HCT116 (cell line): ENCODE measurements around the gene OBSCN. TPM values are rescaled to one million over a fixed set of nuclear protein-coding genes. Genes with fewer than 3 reads are reported as not detected.

ENCODE experiments used
- ATAC-seq: fragments of 200-7000 bp; cut with Tn5 transposase; 2 replicates; pipeline ENCODE4 v1.9.1; 2020; ENCODE audit warnings: mild to moderate bottlenecking, moderate library complexity
- BruUV-seq: library from RNA; stranded (reverse); fragments of 400-500 nt; replicated peaks from 2 replicates; lab custom pipeline; 2021; lab: Mats Ljungman, UMichigan
- CTCF ChIA-PET: fragments of 300-600 bp; sonication (Branson Sonifier 250); formaldehyde crosslinking; loops from one replicate; lab custom pipeline; 2021; ENCODE audit warnings: antibody characterized with exemption; lab: Charles Lee
- POLR2A ChIA-PET: fragments of 300-600, 350-600 bp; sonication (Branson Sonifier 250); formaldehyde crosslinking; loops from one replicate; lab custom pipeline; 2021; ENCODE audit warnings: antibody characterized with exemption; lab: Charles Lee
- RAD21 ChIA-PET, 2 experiments: fragments of 300-600 bp; sonication (Branson Sonifier 250); formaldehyde crosslinking; loops; one replicate each; lab custom pipeline; 2023; ENCODE audit warnings: low total read pairs in 2 of 2; ENCODE audit not compliant: uncharacterized antibody in 2 of 2, unreplicated experiment in 2 of 2, low non-redundant PET in 1 of 2; lab: Charles Lee
- DNase-seq: peaks from one replicate; pipeline ENCODE4 v3.0.0-alpha.2; 2010; ENCODE audit warnings: low read depth, low spot score
- H2AFZ ChIP-seq: fragments of 200-600 bp; shearing (Covaris generic), sonication (generic); 2 replicates; pipeline ENCODE4 v1.6.1; 2017; ENCODE audit warnings: low read depth, mixed run types, mixed read lengths, antibody characterized with exemption, low read length; ENCODE audit not compliant: poor library complexity, severe bottlenecking
- H3K27ac ChIP-seq: 2 replicates; pipeline ENCODE4 v1.5.1; 2012; ENCODE audit warnings: low read depth, low read length
- H3K27me3 ChIP-seq: fragments of 200-600 bp; sonication (generic); 2 replicates; pipeline ENCODE4 v1.6.1; 2016; ENCODE audit warnings: mixed run types, low read length, mixed read lengths; ENCODE audit not compliant: insufficient read depth
- H3K36me3 ChIP-seq, 2 experiments: fragments of 200-500 bp in 1 of 2; fragments of 200-600 bp in 1 of 2; sonication (Bioruptor generic) in 1 of 2; sonication (generic) in 1 of 2; 2 replicates each; pipeline versions ENCODE4 v1.5.1 to v1.6.1; 2014 to 2016; ENCODE audit warnings: low read length in 2 of 2, inconsistent platforms in 1 of 2, mixed read lengths in 1 of 2, mixed run types in 1 of 2; ENCODE audit not compliant: insufficient read depth in 2 of 2, control insufficient read depth in 1 of 2
- H3K4me1 ChIP-seq, 2 experiments: fragments of 200-600 bp in 1 of 2; sonication (generic) in 1 of 2; 2 replicates each; pipeline versions ENCODE4 v1.5.1 to v1.6.1; 2012 to 2017; ENCODE audit warnings: low read length in 2 of 2, inconsistent platforms in 1 of 2, mild to moderate bottlenecking in 1 of 2, mixed read lengths in 1 of 2, mixed run types in 1 of 2, moderate library complexity in 1 of 2; ENCODE audit not compliant: insufficient read depth in 2 of 2, control insufficient read depth in 1 of 2
- H3K4me2 ChIP-seq: fragments of 200-600 bp; sonication (generic); 2 replicates; pipeline ENCODE4 v1.6.1; 2017; ENCODE audit warnings: mixed run types, low read length, mixed read lengths
- H3K4me3 ChIP-seq, 2 experiments: fragments of 200-600 bp in 1 of 2; sonication (generic) in 1 of 2; replicated peaks in 1 of 2; 2 replicates each; pipeline ENCODE4 v1.5.1; 2011 to 2016; ENCODE audit warnings: low read length in 2 of 2, control low read depth in 1 of 2, low read depth in 1 of 2, mild to moderate bottlenecking in 1 of 2, mixed read lengths in 1 of 2, mixed run types in 1 of 2
- H3K79me2 ChIP-seq: fragments of 200-600 bp; sonication (generic); 2 replicates; pipeline ENCODE4 v1.6.1; 2017; ENCODE audit warnings: mild to moderate bottlenecking, mixed run types, low read length, moderate library complexity, mixed read lengths; ENCODE audit not compliant: insufficient read depth
- H3K9ac ChIP-seq: fragments of 200-600 bp; sonication (generic); 2 replicates; pipeline ENCODE4 v1.6.1; 2016; ENCODE audit warnings: low read length, mixed read lengths
- H3K9me2 ChIP-seq: fragments of 200-600 bp; sonication (generic), shearing (Covaris generic); 2 replicates; pipeline ENCODE4 v1.6.1; 2017; ENCODE audit warnings: mixed run types, mild to moderate bottlenecking, moderate library complexity; ENCODE audit not compliant: insufficient read depth
- H3K9me3 ChIP-seq, 2 experiments: fragments of 200-500 bp in 1 of 2; fragments of 200-600 bp in 1 of 2; sonication (Bioruptor generic) in 1 of 2; sonication (generic) in 1 of 2; 2 replicates each; pipeline ENCODE4 v1.6.1; 2014 to 2017; ENCODE audit warnings: low read length in 2 of 2, mixed read lengths in 2 of 2, inconsistent platforms in 1 of 2, low read depth in 1 of 2, mild to moderate bottlenecking in 1 of 2, mixed run types in 1 of 2, moderate library complexity in 1 of 2; ENCODE audit not compliant: control insufficient read depth in 1 of 2, insufficient read depth in 1 of 2
- H4K20me1 ChIP-seq: fragments of 200-600 bp; sonication (generic), shearing (Covaris generic); 2 replicates; pipeline ENCODE4 v1.6.1; 2017; ENCODE audit warnings: mixed run types, mild to moderate bottlenecking, moderate library complexity; ENCODE audit not compliant: insufficient read depth
- CBX3 ChIP-seq: IDR thresholded peaks from 2 replicates; pipeline ENCODE4 v1.6.1; 2012; ENCODE audit warnings: low read depth
- CEBPB ChIP-seq: IDR thresholded peaks from 2 replicates; pipeline ENCODE4 v1.6.1; 2012; ENCODE audit warnings: low read depth
- EGR1 ChIP-seq: IDR thresholded peaks from 2 replicates; pipeline ENCODE4 v1.6.1; 2012; ENCODE audit warnings: low read depth
- ELF1 ChIP-seq: IDR thresholded peaks from 2 replicates; pipeline ENCODE4 v1.6.1; 2012; ENCODE audit warnings: low read depth, borderline replicate concordance
- EZH2 ChIP-seq: fragments of 200-600 bp; sonication (generic); IDR thresholded peaks from 2 replicates; pipeline ENCODE4 v1.6.1; 2017; ENCODE audit warnings: antibody characterized with exemption, mixed run types
- MAX ChIP-seq: IDR thresholded peaks from 2 replicates; pipeline ENCODE4 v1.6.1; 2012
- POLR2AphosphoS5 ChIP-seq: IDR thresholded peaks from 2 replicates; pipeline ENCODE4 v1.6.1; 2011; ENCODE audit warnings: mild to moderate bottlenecking, low read depth, low read length, moderate library complexity
- RAD21 ChIP-seq: IDR thresholded peaks from 2 replicates; pipeline ENCODE4 v1.6.1; 2012; ENCODE audit warnings: low read depth, mild to moderate bottlenecking
- SIN3A ChIP-seq: IDR thresholded peaks from 2 replicates; pipeline ENCODE4 v1.6.1; 2012; ENCODE audit warnings: low read depth
- SP1 ChIP-seq: IDR thresholded peaks from 2 replicates; pipeline ENCODE4 v1.6.1; 2012; ENCODE audit warnings: low read depth
- SRF ChIP-seq: IDR thresholded peaks from 2 replicates; pipeline ENCODE4 v1.6.1; 2012; ENCODE audit warnings: low read depth
- YY1 ChIP-seq: IDR thresholded peaks from 2 replicates; pipeline ENCODE4 v1.6.1; 2011; ENCODE audit warnings: low read length, low read depth, moderate library complexity, mild to moderate bottlenecking; ENCODE audit not compliant: insufficient replicate concordance; ENCODE audit errors: extremely low read depth
- ZFX ChIP-seq: fragments of 450-650 bp; IDR thresholded peaks from 2 replicates; pipeline ENCODE4 v1.6.1; 2017
- ZNF274 ChIP-seq: fragments of 200-500 bp; sonication (Bioruptor generic); IDR thresholded peaks from 2 replicates; pipeline ENCODE4 v1.6.1; 2014; ENCODE audit warnings: mild to moderate bottlenecking, low read depth, low read length, inconsistent platforms
- intact Hi-C: fragments of 100-400 bp; cut with micrococcal nuclease; formaldehyde crosslinking; loops from 2 replicates; pipeline ENCODE4 v1.10.0; 2022
- total RNA-seq: library from RNA; stranded (reverse); gene quantifications from one replicate; pipeline ENCODE4 v1.2.1, GENCODE V29; 2021; ENCODE audit not compliant: unreplicated experiment
- TF ChIP-seq, protein P1 (sequence below), 3 experiments: fragments of 200-600 bp in 1 of 3; sonication (generic) in 1 of 3; IDR thresholded peaks in 2 of 3; conservative IDR thresholded peaks in 1 of 3; 2 replicates each; pipeline ENCODE4 v1.5.1; 2012 to 2017; ENCODE audit warnings: low read depth in 2 of 3, low read length in 2 of 3, antibody characterized with exemption in 1 of 3, borderline replicate concordance in 1 of 3, control low read depth in 1 of 3, mild to moderate bottlenecking in 1 of 3, mixed read lengths in 1 of 3, mixed run types in 1 of 3, moderate library complexity in 1 of 3; ENCODE audit not compliant: insufficient read depth in 1 of 3
- TF ChIP-seq, protein P2 (sequence below): IDR thresholded peaks from 2 replicates; pipeline ENCODE4 v1.6.1; 2012

The OBSCN gene
- total RNA-seq, 1 experiment from 2014 or later, result 16.6 TPM

GRCh38 chr1:228295981-228296380 is 88.1 kb downstream of the OBSCN start:
- no TSS peak for BruUV-seq
- Histone ChIP-seq H3K79me2 (no peaks in the 10 kb centered on the region), H2AFZ (no peak overlapping the region), H3K27me3 (no peaks in the 10 kb centered on the region), H3K36me3 (no peaks in the 10 kb centered on the region), H3K4me3 (no peak overlapping the region), H3K9me2 (no peaks in the 10 kb centered on the region), H3K9me3 (peaks cover 7% of the 10 kb centered on the region in 2 experiments; a peak in 3 of 4 replicates), H3K4me1 (no peaks in the 10 kb centered on the region), H4K20me1 (no peaks in the 10 kb centered on the region), H3K9ac (no peak overlapping the region), H3K4me2 (no peak overlapping the region), H3K27ac (no peak overlapping the region)
- ATAC-seq (no peak), DNase-seq (no peak)
- ChIA-PET CTCF (no interaction called here), RAD21 (no interaction called here), POLR2A (no interaction called here)
- intact Hi-C loops, result no loop called here
- TF ChIP-seq YY1 (no peak), ZNF274 (no peak), RAD21 (no peak), SRF (no peak)
- TF ChIP-seq, protein P1, sequence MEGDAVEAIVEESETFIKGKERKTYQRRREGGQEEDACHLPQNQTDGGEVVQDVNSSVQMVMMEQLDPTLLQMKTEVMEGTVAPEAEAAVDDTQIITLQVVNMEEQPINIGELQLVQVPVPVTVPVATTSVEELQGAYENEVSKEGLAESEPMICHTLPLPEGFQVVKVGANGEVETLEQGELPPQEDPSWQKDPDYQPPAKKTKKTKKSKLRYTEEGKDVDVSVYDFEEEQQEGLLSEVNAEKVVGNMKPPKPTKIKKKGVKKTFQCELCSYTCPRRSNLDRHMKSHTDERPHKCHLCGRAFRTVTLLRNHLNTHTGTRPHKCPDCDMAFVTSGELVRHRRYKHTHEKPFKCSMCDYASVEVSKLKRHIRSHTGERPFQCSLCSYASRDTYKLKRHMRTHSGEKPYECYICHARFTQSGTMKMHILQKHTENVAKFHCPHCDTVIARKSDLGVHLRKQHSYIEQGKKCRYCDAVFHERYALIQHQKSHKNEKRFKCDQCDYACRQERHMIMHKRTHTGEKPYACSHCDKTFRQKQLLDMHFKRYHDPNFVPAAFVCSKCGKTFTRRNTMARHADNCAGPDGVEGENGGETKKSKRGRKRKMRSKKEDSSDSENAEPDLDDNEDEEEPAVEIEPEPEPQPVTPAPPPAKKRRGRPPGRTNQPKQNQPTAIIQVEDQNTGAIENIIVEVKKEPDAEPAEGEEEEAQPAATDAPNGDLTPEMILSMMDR (IDR thresholded peaks at IDR 0.05 in 2 of 3, conservative IDR thresholded peaks at IDR 0.05 in 1 of 3; ENCODE audit: borderline replicate concordance in 1 of 3, insufficient read depth in 1 of 3, low read depth in 2 of 3, low read length in 2 of 3), result no peak
- TF ChIP-seq, protein P2, sequence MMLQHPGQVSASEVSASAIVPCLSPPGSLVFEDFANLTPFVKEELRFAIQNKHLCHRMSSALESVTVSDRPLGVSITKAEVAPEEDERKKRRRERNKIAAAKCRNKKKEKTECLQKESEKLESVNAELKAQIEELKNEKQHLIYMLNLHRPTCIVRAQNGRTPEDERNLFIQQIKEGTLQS, result no peak

DNA sequence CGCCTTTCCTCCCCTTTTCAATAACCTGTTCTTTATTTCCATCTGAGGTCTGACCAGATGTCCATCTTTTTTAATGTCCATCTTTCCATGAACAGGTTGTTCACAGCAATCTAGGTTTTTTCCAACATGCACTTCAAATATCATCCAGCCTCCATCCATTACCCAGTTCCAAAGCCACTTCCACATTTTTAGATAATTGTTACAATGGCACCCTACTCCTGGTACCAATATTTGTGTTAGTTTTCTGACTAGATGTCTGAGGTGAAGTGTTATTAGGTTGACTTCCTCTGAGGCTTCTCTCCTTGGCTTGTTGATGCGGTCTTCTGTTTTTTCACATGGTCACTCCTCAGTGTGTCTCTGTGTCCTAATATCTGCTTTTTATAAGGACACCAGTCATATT is 89.4 kb downstream of the OBSCN start:
- Histone ChIP-seq H3K9me3 (peaks cover 9 to 11% of the 10 kb centered on the region in 2 experiments; a peak in 3 of 4 replicates), H3K4me3 (no peak overlapping the region), H3K9me2 (no peaks in the 10 kb centered on the region), H3K79me2 (no peaks in the 10 kb centered on the region), H3K4me1 (no peaks in the 10 kb centered on the region), H3K4me2 (no peak overlapping the region), H3K9ac (no peak overlapping the region), H2AFZ (no peak overlapping the region), H3K27me3 (no peaks in the 10 kb centered on the region), H4K20me1 (no peaks in the 10 kb centered on the region), H3K27ac (no peak overlapping the region), H3K36me3 (no peaks in the 10 kb centered on the region)
- ChIA-PET POLR2A (no interaction called here), CTCF (no interaction called here), RAD21 (no interaction called here)
- no TSS peak for BruUV-seq
- DNase-seq, result no peak
- TF ChIP-seq MAX, result no peak
- no peak for TF ChIP-seq EGR1
- no peak for TF ChIP-seq RAD21
- TF ChIP-seq ZFX, result no peak
- no peak for TF ChIP-seq ELF1
- no peak for TF ChIP-seq SIN3A
- TF ChIP-seq CBX3, result no peak
- TF ChIP-seq SP1, result no peak
- no peak for TF ChIP-seq POLR2AphosphoS5
- no peak for TF ChIP-seq SRF
- no peak for TF ChIP-seq CEBPB
- no peak for TF ChIP-seq EZH2
- intact Hi-C loops, result no loop called here
- no peak for ATAC-seq
